GM12872 (cell line): ENCODE data around the gene GGA2.

Source experiments
- TF ChIP-seq, protein P1 (sequence below): IDR thresholded peaks from 3 replicates; pipeline ENCODE4 v1.5.1; 2011; ENCODE audit warnings: low read depth, mild to moderate bottlenecking, low read length, moderate library complexity; ENCODE audit not compliant: insufficient read depth

GGA2 gene, protein sequence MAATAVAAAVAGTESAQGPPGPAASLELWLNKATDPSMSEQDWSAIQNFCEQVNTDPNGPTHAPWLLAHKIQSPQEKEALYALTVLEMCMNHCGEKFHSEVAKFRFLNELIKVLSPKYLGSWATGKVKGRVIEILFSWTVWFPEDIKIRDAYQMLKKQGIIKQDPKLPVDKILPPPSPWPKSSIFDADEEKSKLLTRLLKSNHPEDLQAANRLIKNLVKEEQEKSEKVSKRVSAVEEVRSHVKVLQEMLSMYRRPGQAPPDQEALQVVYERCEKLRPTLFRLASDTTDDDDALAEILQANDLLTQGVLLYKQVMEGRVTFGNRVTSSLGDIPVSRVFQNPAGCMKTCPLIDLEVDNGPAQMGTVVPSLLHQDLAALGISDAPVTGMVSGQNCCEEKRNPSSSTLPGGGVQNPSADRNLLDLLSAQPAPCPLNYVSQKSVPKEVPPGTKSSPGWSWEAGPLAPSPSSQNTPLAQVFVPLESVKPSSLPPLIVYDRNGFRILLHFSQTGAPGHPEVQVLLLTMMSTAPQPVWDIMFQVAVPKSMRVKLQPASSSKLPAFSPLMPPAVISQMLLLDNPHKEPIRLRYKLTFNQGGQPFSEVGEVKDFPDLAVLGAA

DNA sequence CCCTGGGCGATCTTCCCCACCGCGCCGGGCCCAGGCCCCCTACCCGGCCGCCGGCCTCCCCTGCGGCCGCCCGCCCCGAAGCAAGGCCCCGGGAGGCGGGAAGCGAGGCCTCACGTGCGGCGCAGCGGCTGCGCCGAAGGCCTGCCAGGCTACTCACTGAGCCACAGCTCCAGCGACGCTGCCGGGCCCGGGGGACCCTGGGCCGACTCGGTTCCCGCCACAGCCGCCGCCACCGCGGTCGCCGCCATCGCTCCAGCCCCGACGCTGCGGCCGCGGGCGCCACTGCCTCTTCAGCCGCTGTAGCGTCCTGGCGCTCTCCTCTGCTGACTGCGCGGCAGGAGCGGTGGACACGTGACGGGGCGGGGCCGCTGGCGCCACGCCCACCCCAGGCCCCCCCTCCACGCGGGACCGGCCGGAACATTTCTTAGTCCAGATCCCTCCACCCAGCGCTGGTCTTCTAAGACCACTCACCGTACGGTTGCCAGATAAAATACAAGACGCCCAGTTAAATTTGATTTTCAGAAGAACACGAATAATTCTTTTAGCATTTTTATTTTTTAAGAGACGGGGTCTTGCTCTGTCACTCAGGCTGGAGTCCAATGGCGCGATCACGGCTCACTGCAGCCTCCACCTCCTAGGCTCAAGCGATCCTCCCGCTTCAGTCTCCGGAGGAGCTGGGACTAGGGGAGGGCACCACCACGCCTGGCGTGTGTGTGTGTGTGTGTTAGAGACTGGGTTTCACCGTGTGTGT is at the start of gene GGA2:
Gene GGA2 (minus strand): TSS at position 331 of the 751 bp plus-strand sequence. CDS start 83 bp downstream, at position 248.
- TF ChIP-seq, protein P1, sequence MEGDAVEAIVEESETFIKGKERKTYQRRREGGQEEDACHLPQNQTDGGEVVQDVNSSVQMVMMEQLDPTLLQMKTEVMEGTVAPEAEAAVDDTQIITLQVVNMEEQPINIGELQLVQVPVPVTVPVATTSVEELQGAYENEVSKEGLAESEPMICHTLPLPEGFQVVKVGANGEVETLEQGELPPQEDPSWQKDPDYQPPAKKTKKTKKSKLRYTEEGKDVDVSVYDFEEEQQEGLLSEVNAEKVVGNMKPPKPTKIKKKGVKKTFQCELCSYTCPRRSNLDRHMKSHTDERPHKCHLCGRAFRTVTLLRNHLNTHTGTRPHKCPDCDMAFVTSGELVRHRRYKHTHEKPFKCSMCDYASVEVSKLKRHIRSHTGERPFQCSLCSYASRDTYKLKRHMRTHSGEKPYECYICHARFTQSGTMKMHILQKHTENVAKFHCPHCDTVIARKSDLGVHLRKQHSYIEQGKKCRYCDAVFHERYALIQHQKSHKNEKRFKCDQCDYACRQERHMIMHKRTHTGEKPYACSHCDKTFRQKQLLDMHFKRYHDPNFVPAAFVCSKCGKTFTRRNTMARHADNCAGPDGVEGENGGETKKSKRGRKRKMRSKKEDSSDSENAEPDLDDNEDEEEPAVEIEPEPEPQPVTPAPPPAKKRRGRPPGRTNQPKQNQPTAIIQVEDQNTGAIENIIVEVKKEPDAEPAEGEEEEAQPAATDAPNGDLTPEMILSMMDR, result no peak

DNA sequence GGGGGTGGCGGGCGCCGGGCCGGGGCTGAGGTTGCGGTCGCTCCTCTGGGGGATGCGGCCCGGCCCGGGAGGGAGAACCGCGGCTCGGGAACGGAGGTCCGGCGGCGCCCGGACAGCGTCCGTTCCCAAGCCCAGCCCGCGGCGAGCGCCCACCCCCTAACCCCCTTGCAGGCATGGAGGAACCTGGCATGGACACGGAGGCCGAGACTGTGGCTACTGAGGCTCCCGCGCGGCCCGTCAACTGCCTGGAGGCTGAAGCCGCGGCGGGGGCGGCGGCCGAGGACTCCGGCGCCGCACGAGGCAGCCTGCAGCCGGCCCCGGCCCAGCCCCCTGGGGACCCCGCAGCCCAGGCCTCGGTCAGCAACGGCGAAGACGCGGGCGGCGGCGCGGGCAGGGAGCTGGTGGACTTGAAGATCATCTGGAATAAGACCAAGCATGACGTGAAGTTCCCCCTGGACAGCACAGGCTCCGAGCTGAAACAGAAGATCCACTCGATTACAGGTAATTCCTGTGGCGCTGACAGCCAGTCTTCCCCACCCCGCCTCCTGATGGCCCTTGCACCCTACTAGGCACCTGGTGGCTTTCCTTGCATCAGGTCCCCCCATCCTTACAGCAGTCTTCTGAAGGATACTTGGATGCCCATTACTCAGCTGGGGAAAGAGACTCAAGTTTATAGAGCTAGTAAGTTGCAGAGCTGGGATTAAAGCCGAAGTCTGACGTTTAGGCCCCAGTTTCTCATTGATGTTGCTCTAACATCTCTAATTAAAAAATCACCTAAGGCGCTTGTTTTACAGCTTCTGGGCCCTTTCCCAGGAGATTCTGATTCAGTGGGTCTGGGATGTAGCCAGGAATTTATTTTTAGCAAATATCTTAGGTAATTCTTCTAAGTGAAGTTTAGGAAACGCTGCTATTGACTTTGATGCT is 47.7 kb upstream of the GGA2 start:
- TF ChIP-seq, protein P1, result no peak

DNA sequence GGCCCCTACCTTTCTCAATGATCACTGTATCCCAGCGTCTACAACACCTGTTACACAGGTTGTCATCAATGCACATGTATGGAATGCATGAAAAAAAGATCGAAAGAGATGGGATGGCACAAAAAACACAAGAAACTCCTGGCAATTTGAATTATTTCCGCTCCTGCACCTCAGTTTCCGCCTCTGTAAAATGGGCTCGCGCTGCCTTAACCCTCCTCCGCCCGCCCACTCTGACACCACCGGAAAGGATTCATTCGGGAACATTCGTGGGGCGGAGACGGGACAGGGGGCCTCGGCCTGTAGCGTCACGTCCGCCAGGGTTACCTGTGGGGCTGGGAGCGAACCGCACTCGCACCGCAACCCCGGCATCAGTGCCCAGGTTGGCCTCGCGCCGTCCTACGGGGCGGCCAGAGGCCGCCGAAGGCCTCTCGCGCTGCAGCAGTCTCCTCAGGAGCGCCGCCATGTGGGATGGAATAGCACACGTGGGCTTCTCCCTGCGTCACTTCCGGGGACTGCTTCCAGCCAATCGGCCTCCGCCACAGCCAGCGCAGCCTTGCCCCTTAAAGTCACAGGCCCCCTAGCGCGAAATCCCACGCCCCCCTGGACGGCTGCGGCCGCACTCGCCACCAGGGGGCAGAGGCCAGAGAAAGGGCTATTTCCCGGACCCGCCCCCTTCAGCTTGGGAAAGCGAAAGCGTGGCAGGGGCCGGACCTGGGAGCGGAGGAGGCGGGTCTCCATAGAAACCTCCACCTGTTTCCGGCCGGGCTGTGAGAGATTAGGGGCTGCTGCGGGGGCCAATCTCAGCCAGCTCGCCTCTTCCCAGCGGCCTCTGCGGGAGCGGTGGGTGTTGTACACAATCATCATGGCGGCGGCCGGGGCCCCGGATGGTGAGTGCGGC is 46.8 kb upstream of the GGA2 start, which contains the start of the genes EARS2 and UBFD1:
Gene EARS2 (minus strand): TSS at position 470 of the 898 bp plus-strand sequence. CDS start 7 bp downstream, at position 463.
Gene UBFD1 (plus strand): TSS at position 847 of the 898 bp plus-strand sequence. CDS start 16 bp downstream, at position 863.
- TF ChIP-seq, protein P1, result peak; percentile 84

DNA sequence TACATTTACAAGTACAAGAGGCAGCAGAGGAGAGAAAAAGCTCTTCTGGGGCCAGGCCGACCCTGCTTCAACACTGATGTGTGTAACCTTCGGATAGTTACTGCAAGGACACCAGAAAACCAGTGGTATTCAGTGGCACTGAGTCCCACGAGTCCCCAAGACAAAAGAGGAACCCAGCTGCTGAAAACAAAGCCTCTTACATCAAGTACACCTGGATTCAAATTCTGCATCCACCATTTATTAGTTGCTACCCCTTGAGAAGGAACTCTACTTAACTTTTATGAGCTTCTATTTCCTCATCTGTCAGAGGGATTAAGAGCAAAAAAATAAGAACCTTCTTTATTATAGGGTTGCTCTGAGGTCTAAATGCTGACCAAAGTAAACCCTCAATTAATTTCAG is 44.2 kb upstream of the GGA2 start:
- TF ChIP-seq, protein P1, result no peak

DNA sequence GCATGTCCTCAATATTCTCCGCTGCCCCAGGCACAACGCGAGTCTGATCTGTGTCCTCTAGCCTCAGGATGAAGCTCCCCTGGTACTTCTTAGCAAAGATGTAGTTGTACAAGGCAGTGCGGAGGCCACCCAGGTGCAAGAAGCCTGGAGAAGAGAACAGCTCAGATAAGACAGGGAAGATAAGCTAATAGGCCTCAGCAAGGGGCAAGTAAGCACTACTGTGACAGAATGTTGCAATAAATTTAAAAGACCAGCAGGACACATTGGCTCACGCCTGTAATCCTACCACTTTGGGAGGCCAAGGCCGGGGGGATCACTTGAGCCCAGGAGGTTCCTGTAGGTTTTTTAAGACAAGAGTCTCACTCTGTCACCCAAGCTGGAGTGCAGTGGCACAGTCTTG is 41.9 kb upstream of the GGA2 start:
- TF ChIP-seq, protein P1, result no peak

DNA sequence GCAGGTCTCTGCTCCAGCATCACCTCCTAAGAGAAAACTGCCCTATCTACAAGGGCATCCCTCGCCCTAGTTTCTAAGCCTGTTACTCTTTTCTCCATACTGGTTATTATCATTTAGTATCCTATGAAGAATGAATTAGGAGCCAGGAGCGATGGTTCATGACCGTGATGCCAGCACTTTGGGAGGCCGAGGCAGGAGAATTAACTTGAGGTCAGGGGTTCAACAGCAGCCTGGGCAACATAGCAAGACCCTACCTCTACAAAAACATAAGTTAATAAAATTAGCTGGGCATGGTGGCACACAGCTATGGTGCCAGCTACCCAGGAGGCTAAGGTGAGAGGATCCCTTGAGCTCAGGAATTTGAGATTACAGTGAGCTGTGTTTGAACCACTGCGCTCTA is 39.6 kb upstream of the GGA2 start:
- TF ChIP-seq, protein P1, result no peak
